Measurements from ENCODE around the gene ACSF3.

ACSF3 gene

GRCh38 chr16:89160977-89161701 is 67.5 kb downstream of the ACSF3 start:
- TF ChIP-seq ISL1 (CRISPR knock-in tag; IDR thresholded peaks at IDR 0.05): no peak
- TF ChIP-seq, protein P1, sequence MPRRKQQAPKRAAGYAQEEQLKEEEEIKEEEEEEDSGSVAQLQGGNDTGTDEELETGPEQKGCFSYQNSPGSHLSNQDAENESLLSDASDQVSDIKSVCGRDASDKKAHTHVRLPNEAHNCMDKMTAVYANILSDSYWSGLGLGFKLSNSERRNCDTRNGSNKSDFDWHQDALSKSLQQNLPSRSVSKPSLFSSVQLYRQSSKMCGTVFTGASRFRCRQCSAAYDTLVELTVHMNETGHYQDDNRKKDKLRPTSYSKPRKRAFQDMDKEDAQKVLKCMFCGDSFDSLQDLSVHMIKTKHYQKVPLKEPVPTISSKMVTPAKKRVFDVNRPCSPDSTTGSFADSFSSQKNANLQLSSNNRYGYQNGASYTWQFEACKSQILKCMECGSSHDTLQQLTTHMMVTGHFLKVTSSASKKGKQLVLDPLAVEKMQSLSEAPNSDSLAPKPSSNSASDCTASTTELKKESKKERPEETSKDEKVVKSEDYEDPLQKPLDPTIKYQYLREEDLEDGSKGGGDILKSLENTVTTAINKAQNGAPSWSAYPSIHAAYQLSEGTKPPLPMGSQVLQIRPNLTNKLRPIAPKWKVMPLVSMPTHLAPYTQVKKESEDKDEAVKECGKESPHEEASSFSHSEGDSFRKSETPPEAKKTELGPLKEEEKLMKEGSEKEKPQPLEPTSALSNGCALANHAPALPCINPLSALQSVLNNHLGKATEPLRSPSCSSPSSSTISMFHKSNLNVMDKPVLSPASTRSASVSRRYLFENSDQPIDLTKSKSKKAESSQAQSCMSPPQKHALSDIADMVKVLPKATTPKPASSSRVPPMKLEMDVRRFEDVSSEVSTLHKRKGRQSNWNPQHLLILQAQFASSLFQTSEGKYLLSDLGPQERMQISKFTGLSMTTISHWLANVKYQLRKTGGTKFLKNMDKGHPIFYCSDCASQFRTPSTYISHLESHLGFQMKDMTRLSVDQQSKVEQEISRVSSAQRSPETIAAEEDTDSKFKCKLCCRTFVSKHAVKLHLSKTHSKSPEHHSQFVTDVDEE (CRISPR knock-in tag; IDR thresholded peaks at IDR 0.05): no peak
- no peak for TF ChIP-seq ZC3H10 (CRISPR knock-in tag; IDR thresholded peaks at IDR 0.05)
- no peak for TF ChIP-seq ESRRG (CRISPR knock-in tag; IDR thresholded peaks at IDR 0.05)
- TF ChIP-seq POU6F1 (CRISPR knock-in tag; IDR thresholded peaks at IDR 0.05; ENCODE audit: borderline replicate concordance, low read depth): no peak
- no peak for TF ChIP-seq GLIS3 (CRISPR knock-in tag; IDR thresholded peaks at IDR 0.05)
- TF ChIP-seq ZFP3 (CRISPR knock-in tag; IDR thresholded peaks at IDR 0.05): no peak
- ATAC-seq: no peak

GRCh38 chr16:89161763-89162713 is 68.4 kb downstream of the ACSF3 start:
- no peak for ATAC-seq
- TF ChIP-seq PPARA (CRISPR knock-in tag; IDR thresholded peaks at IDR 0.05; ENCODE audit: borderline replicate concordance) (no peak), ZFP30 (CRISPR knock-in tag; IDR thresholded peaks at IDR 0.05) (no peak), ARNTL (CRISPR knock-in tag; IDR thresholded peaks at IDR 0.05; ENCODE audit: borderline replicate concordance, low read depth) (no peak), TCF4 (CRISPR knock-in tag; IDR thresholded peaks at IDR 0.05; ENCODE audit: borderline replicate concordance) (no peak), BACH2 (CRISPR knock-in tag; IDR thresholded peaks at IDR 0.05; ENCODE audit: borderline replicate concordance) (no peak), ISL1 (CRISPR knock-in tag; IDR thresholded peaks at IDR 0.05) (no peak), CSRNP3 (CRISPR knock-in tag; IDR thresholded peaks at IDR 0.05) (no peak), OSR1 (CRISPR knock-in tag; IDR thresholded peaks at IDR 0.05) (no peak), ZNF70 (CRISPR knock-in tag; IDR thresholded peaks at IDR 0.05) (no peak), SNAI2 (CRISPR knock-in tag; IDR thresholded peaks at IDR 0.05) (no peak), GLIS3 (CRISPR knock-in tag; IDR thresholded peaks at IDR 0.05) (no peak), ZNF565 (CRISPR knock-in tag; conservative IDR thresholded peaks at IDR 0.05; ENCODE audit: low read depth) (no peak)
- TF ChIP-seq, protein P1 (CRISPR knock-in tag; IDR thresholded peaks at IDR 0.05): no peak

GRCh38 chr16:89163297-89163696 is 69.6 kb downstream of the ACSF3 start:
- TF ChIP-seq ZNF70 (CRISPR knock-in tag; IDR thresholded peaks at IDR 0.05): no peak
- no peak for TF ChIP-seq CSDC2 (CRISPR knock-in tag; IDR thresholded peaks at IDR 0.05)
- no peak for TF ChIP-seq SNAI2 (CRISPR knock-in tag; IDR thresholded peaks at IDR 0.05)
- no peak for TF ChIP-seq PPARA (CRISPR knock-in tag; IDR thresholded peaks at IDR 0.05; ENCODE audit: borderline replicate concordance)
- TF ChIP-seq OSR1 (CRISPR knock-in tag; IDR thresholded peaks at IDR 0.05): no peak
- no peak for TF ChIP-seq ARNTL (CRISPR knock-in tag; IDR thresholded peaks at IDR 0.05; ENCODE audit: borderline replicate concordance, low read depth)
- no peak for TF ChIP-seq TOX (CRISPR knock-in tag; IDR thresholded peaks at IDR 0.05; ENCODE audit: borderline replicate concordance)
- no peak for ATAC-seq

Measured in SK-N-SH treated with all-trans-retinoic acid at 6 μM for 48 hours (cell line).